Loucy (cell line): ENCODE results near the gene NADK.

Source experiments
- H2AFZ ChIP-seq: fragments of 200-600 bp; sonication (generic); 2 replicates; pipeline ENCODE4 v1.6.0; 2016; ENCODE audit warnings: antibody characterized with exemption, mild to moderate bottlenecking, low read length, moderate library complexity
- H3F3A ChIP-seq: fragments of 200-600 bp; 2 replicates; pipeline ENCODE4 v1.6.0; 2016; ENCODE audit warnings: antibody characterized with exemption, low read depth, mild to moderate bottlenecking
- H3K27me3 ChIP-seq: fragments of 200-600 bp; sonication (generic); 2 replicates; pipeline ENCODE4 v1.6.1; 2014; ENCODE audit warnings: low read length, mild to moderate bottlenecking; ENCODE audit not compliant: insufficient read depth, poor library complexity, severe bottlenecking
- H3K36me3 ChIP-seq: fragments of 200-600 bp; sonication (generic); 2 replicates; pipeline ENCODE4 v1.6.1; 2016; ENCODE audit warnings: low read length; ENCODE audit not compliant: insufficient read depth
- H3K4me1 ChIP-seq: fragments of 200-600 bp; sonication (generic); 2 replicates; pipeline ENCODE4 v1.5.1; 2014; ENCODE audit warnings: low read length, mild to moderate bottlenecking; ENCODE audit not compliant: insufficient read depth, poor library complexity, severe bottlenecking
- H3K4me2 ChIP-seq: fragments of 200-600 bp; sonication (generic); 2 replicates; pipeline ENCODE4 v1.6.0; 2014; ENCODE audit warnings: antibody characterized with exemption, low read length, low read depth, mild to moderate bottlenecking; ENCODE audit not compliant: poor library complexity, severe bottlenecking
- H3K4me3 ChIP-seq: fragments of 200-600 bp; sonication (generic); 2 replicates; pipeline ENCODE4 v1.5.1; 2014; ENCODE audit warnings: low read length, mild to moderate bottlenecking, mixed read lengths; ENCODE audit not compliant: poor library complexity, severe bottlenecking
- H3K79me2 ChIP-seq: fragments of 200-600 bp; sonication (generic); 2 replicates; pipeline ENCODE4 v1.6.1; 2014; ENCODE audit warnings: low read length; ENCODE audit not compliant: insufficient read depth
- H3K9ac ChIP-seq: fragments of 200-600 bp; sonication (generic); 2 replicates; pipeline ENCODE4 v1.6.0; 2014; ENCODE audit warnings: mild to moderate bottlenecking, low read depth, low read length, moderate library complexity; ENCODE audit not compliant: poor library complexity, severe bottlenecking
- H3K9me2 ChIP-seq: fragments of 200-600 bp; sonication (generic); replicated peaks from 2 replicates; pipeline ENCODE4 v1.6.1; 2016; ENCODE audit warnings: low read depth, low read length, mixed read lengths
- H3K9me3 ChIP-seq: fragments of 200-600 bp; sonication (generic); 2 replicates; pipeline ENCODE4 v1.6.1; 2014; ENCODE audit warnings: mild to moderate bottlenecking, antibody characterized with exemption, low read length, low read depth; ENCODE audit not compliant: insufficient read depth
- H4K20me1 ChIP-seq: fragments of 200-600 bp; sonication (generic); 2 replicates; pipeline ENCODE4 v1.6.0; 2014; ENCODE audit warnings: antibody characterized with exemption, low read length, mild to moderate bottlenecking; ENCODE audit not compliant: insufficient read depth, poor library complexity, severe bottlenecking
- EZH2phosphoT487 ChIP-seq: fragments of 200-600 bp; IDR thresholded peaks from 2 replicates; pipeline ENCODE4 v1.6.1; 2018; ENCODE audit warnings: antibody characterized with exemption, mild to moderate bottlenecking, moderate library complexity, borderline replicate concordance
- TF ChIP-seq, protein P1 (sequence below): fragments of 200-600 bp; sonication (generic); conservative IDR thresholded peaks from 2 replicates; pipeline ENCODE4 v1.5.1; 2014; ENCODE audit warnings: mild to moderate bottlenecking, antibody characterized with exemption, low read length

Gene NADK

GRCh38 chr1:1797731-1798341 lies 19.6 kb upstream of the NADK start:
- Histone ChIP-seq H3K4me2 (no peak overlapping the region), H3K79me2 (peaks cover 53% of the 10 kb centered on the region; the same call in 1 of the 2 replicates), H3K9ac (no peak overlapping the region), H3K36me3 (peaks cover 96% of the 10 kb centered on the region; the same call in 1 of the 2 replicates), H2AFZ (no peak overlapping the region), H3K4me3 (no peak overlapping the region), H3K9me3 (no peaks in the 10 kb centered on the region), H3K9me2 (no peaks in the 10 kb centered on the region), H3F3A (no peaks in the 10 kb centered on the region), H4K20me1 (peaks cover 39% of the 10 kb centered on the region), H3K27me3 (no peaks in the 10 kb centered on the region), H3K4me1 (no peaks in the 10 kb centered on the region)
- TF ChIP-seq EZH2phosphoT487, result no peak
- TF ChIP-seq, protein P1, sequence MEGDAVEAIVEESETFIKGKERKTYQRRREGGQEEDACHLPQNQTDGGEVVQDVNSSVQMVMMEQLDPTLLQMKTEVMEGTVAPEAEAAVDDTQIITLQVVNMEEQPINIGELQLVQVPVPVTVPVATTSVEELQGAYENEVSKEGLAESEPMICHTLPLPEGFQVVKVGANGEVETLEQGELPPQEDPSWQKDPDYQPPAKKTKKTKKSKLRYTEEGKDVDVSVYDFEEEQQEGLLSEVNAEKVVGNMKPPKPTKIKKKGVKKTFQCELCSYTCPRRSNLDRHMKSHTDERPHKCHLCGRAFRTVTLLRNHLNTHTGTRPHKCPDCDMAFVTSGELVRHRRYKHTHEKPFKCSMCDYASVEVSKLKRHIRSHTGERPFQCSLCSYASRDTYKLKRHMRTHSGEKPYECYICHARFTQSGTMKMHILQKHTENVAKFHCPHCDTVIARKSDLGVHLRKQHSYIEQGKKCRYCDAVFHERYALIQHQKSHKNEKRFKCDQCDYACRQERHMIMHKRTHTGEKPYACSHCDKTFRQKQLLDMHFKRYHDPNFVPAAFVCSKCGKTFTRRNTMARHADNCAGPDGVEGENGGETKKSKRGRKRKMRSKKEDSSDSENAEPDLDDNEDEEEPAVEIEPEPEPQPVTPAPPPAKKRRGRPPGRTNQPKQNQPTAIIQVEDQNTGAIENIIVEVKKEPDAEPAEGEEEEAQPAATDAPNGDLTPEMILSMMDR, result no peak

- no peaks in the 10 kb centered on the region for H3K27me3 ChIP-seq
- TF ChIP-seq EZH2phosphoT487, result no peak
- TF ChIP-seq, protein P1, result peak; percentile 45
- H3K79me2 ChIP-seq, result peaks cover 45% of the 10 kb centered on the region; the same call in 1 of the 2 replicates
- no peak overlapping the region for H3K9ac ChIP-seq
- H3K4me1 ChIP-seq, result no peaks in the 10 kb centered on the region
- no peaks in the 10 kb centered on the region for H3F3A ChIP-seq
- peaks cover 96% of the 10 kb centered on the region; the same call in 1 of the 2 replicates for H3K36me3 ChIP-seq
- H4K20me1 ChIP-seq, result peaks cover 35% of the 10 kb centered on the region
- H3K4me3 ChIP-seq, result no peak overlapping the region
- H2AFZ ChIP-seq, result no peak overlapping the region
- H3K4me2 ChIP-seq, result no peak overlapping the region
- H3K9me2 ChIP-seq, result no peaks in the 10 kb centered on the region
- no peaks in the 10 kb centered on the region for H3K9me3 ChIP-seq
These were observed 18.2 kb upstream of the NADK start for GRCh38 chr1:1796466-1796865.

DNA sequence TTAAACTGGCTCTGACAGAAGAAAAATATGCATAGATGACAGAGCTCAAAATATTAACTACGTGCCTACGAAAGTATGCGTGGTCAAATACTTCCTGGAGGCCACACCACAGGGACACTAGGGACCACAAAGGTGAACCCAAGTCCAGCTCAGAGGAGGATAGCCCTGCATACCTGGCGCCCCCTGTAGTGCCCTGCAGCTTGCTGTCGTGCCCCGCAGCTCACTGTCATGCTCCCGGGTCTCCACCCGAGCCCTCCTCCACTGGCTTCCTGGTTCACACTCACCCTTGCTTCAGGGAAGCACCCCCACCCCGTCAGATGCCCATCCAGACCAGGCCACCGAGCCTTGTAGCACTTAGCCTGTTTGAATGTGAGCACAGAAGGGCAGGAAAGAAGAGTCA lies 16.7 kb upstream of the NADK start:
- Histone ChIP-seq H3K9me2 (no peaks in the 10 kb centered on the region), H3K4me2 (no peak overlapping the region), H3F3A (no peaks in the 10 kb centered on the region), H2AFZ (no peak overlapping the region), H3K4me1 (no peaks in the 10 kb centered on the region), H3K79me2 (peaks cover 32% of the 10 kb centered on the region; the same call in 1 of the 2 replicates), H3K9ac (no peak overlapping the region), H3K9me3 (no peaks in the 10 kb centered on the region), H4K20me1 (peaks cover 30% of the 10 kb centered on the region), H3K27me3 (no peaks in the 10 kb centered on the region), H3K4me3 (no peak overlapping the region), H3K36me3 (peaks cover 94% of the 10 kb centered on the region; the same call in 1 of the 2 replicates)
- no peak for TF ChIP-seq EZH2phosphoT487
- TF ChIP-seq, protein P1, result no peak
